RPMI7951 (cell line): Measurements from ENCODE around the gene ZNHIT2. TPM values are rescaled to one million over a fixed set of nuclear protein-coding genes. Genes with fewer than 3 reads are reported as not detected.
"Not testable (repeated sequence)": the region's sequence is repeated elsewhere in the genome, so short reads cannot be mapped to it uniquely, and the experiment has no call there.

Experiments used
- DNase-seq: peaks from one replicate; pipeline ENCODE4 v3.0.0-alpha.2; 2012; ENCODE audit warnings: low read depth
- total RNA-seq: library from RNA; depleted of rRNA; stranded (reverse); fragments of >200 nt; shearing (Covaris generic); gene quantifications from 2 replicates; pipeline ENCODE4 v1.2.3, GENCODE V29; 2014; rRNA removed

Gene ZNHIT2
- total RNA-seq: 7.6 and 10.2 TPM in 2 replicates

DNA sequence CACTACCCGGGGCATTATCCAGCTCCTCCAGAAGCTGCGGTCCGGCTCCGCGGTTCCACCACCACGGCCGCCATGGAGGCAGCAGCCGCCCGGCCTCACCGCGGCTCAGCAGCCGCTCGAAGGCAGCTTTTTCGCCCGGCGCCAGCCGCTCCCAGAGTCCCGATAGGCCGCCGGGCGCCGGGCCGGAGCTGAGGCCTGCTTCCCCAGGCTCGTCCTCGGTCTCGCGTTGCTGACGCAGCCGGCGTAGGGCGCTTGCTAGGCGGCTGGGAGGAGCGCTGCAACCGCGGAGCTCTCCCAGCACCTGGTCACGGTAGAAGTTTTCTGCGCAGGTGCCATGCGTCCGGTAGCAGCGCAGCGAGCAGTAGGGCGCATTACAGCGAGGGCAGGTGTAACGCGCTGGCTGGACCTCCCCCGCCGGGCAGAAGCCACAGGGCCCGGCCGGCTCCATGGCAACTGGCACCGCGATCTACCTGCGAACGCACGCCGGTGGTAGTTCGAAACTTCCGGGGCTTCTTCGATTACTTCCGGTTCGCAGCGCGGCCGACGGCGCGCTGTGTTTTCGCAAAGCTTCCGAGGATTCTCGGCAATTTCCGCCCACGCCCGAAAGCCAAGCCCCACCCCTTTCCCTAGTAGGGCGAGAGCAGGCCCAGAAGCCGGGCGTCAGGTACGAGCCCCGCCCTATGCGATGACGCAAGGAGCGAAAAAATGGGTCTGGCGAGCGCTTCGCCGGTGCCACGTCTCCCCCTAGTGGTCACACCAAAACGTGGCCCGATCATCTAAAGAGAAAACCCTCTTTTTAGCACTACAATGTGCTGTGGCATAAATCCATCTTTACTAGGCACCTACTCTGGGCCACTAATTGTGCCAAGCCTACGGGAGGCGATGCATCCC is at the start of gene ZNHIT2:
TSS of gene ZNHIT2 (minus strand) at position 496 of the 891 bp plus-strand sequence. CDS start at position 448, 48 bp downstream.
- peak; percentile 97 for DNase-seq

DNA sequence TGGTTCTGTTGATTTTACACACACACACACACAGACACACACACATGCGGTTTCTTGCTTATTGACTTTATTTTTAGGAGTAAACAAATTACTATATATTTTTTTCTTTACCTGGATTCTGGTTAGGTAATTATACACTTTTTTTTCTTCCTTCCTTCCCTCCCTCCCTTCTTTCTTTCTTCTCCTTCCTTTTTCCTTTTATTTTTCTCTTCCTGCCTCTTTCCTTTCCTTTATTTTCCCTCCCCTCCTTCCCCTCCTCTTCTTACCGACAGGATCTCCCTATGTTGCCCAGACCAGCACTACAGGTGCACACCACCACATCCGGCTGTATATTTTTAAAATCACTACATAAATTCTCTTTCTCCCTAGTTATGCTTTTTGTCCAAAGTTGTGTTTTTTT is 49.4 kb upstream of the ZNHIT2 start:
- no peak for DNase-seq

DNA sequence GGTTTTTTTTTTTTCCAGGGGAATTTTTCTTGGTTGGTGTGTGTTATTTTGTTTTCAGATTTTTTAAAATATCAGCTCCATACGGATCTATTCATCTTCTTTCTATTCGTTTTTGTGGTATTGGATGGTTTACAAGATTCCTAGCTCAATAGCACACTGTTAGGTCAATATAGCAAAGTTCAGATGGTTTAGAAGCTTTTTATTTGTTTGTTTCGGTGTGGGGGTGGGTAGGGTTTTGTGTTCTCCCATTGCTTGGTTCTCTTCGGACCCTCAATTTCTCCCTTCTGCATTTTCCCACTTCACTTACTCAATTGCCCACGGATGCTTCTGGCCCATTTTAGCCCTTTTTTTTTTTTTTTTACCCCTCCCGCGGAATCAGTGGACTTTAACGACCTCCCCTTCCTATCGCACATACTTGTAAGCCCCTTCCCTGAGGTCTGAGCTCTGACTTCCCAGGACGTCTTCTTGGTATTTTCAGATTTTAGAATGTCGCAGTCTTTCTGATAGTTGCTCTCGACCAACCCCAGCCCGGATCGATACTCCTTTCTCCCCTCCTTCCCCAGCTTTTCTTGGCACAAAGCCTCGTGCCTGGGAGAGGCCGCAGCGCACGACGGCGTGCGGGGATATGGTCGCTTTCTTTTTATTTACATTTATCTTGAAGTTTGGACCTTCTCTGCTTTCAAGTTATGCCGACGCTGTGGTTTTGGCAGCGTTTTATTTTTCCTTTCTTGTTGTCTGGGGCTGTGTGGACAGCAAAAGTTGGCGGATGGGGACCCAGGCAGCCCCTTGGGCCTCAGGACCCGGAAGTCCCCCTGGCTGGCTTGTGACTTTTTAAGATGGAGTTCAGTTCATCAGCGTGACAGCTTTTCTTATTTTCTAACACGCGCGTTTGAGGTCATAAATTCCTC is 48.2 kb upstream of the ZNHIT2 start:
- no peak for DNase-seq

GRCh38 chr11:65163684-65164083 is 46.2 kb upstream of the ZNHIT2 start:
- DNase-seq: no peak

- no peak for DNase-seq
These were observed 43.1 kb upstream of the ZNHIT2 start for GRCh38 chr11:65160643-65161042.

- no peak for DNase-seq
These were observed 41.5 kb upstream of the ZNHIT2 start for GRCh38 chr11:65159012-65159411.

DNA sequence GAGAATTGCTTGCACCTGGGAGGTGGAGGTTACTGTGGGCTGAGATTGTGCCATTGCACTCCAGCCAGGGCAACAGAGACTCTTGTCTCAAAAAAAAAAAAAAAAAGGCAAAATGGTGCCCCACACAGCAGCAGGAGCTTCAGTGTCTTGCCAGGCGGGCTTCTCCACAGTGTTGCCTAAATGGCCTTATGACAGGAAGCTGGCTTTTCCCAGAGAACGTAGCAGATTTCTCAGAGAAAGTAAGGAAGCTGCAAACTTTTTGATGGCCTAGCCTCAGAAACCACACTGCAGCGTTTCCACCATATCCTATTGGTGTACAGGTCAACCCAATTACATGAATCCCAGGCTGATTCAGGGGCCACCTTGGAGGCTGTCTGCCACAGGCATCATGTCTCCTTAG is 39.8 kb upstream of the ZNHIT2 start:
- DNase-seq: no peak

DNA sequence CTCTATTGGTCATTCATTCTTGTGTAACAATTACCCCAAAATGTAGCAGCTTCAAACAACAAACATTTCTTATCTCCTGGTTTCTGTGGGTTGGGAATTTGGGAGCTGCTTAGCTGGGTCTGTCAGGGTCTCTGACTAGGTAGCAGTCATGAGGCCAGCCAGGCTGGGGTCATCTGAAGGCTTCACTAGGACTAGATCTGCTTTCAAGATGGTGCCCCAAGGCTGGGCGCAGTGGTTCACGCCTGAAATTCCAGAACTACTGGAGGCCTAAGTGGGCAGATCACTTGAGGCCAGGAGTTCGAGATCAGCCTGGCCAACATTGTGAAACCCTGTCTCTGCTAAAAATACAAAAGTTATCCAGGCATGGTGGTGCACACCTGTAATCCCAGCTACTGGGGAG is 39.4 kb upstream of the ZNHIT2 start:
- no peak for DNase-seq

GRCh38 chr11:65156256-65156655 is 38.8 kb upstream of the ZNHIT2 start:
- DNase-seq: no peak

DNA sequence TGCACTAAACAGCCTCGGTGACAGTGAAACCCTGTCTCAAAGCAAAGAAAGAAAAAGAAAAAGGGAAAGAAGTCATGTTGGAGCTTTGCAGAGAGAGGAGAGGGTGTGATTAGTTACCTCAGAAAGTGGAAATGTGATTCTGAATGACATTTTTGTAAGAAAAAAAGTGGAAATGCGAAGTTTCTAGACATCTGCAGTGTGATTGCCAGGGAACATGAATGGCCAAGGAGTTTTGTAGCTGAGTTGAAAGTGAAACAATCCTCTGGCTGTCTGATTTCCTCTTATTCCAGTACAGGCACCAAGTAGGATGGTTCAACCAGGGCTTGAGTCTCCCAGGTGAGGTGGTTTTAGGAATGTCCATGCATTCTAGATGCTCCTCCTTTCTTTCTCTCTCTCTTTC is 34.6 kb upstream of the ZNHIT2 start:
- DNase-seq: no peak

DNA sequence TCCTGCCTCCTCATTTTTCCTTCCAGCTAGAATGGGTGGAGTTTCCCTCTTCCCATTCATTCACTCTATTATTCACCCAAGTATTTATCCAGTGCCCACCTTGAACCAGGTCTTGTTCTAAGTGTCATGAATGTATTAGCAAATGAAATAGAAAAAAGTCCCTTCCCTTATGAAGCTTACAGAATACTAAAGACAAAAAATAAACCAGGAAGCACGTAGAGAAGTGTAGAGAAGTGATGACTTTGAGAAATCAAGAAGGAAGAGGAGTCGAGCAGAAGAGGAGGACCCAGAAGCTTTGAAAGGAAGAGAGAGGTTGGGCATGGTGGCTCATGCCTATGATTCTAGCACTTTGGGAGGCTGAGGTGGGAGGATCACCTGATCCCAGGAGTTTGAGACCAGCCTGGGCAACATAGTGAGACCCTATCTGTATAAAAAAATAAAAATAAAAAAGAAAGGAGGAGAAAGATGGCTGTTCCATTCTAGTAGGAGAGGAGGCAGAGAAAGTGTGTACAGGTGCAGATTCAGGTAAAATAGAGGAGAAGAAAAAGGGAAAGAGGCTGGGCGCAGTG is 33.9 kb upstream of the ZNHIT2 start:
- DNase-seq: no peak

DNA sequence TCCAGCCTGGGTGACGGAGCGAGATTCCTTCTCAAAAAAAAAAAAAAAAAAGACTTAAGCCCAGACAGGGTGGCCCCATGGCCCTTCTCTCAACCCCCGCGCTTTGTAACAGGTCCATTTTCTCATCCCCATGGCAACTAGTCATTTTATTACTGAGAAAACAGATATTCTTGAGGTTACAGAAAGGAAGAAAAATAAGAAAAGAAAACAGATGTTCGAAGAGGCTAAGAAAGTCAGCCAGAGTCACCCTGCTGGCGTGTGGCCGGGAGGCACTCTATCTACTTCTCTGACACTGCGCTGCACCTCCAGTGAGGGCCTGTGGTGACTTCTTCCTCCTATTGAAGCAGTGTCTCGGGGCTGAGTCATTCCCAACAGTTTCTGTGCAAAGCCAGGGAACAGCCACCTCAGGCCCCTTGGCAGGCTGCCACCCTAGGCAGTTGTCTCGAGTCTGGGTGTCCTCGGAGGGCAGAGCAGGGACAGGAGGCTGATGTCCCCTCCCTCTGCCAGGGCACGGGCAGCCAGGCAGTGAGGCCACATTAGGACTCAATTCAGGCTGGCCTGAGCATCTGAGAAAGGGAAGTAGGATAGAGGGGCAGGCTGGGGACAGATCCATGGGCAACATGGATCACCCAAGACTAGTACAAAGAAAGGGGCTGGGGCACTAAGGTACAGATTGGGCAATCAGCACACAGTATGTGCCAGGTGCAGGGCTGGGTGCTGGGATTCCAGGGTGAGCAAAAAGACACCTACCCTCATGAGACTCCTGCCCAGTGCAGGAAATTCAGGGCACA is 33.2 kb upstream of the ZNHIT2 start:
- DNase-seq: peak; percentile 98

DNA sequence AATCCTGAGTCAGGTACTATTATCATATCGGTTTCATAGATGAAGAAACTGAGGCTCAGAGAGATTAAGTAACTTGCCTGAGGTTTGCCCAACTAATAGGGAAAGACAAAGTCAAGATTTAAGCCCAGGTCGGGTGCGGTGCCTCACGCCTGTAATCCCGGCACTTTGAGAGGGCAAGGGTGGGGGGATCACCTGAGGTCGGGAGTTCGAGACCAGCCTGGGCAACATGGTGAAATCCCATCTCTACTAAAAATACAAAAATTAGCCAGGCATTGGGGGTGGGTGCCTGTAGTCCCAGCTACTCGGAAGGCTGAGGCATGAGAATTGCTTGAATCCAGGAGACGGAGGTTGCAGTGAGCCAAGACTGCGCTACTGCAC is 32.6 kb upstream of the ZNHIT2 start:
- not testable (repeated sequence) for DNase-seq

GRCh38 chr11:65148657-65149056 is 31.2 kb upstream of the ZNHIT2 start:
- no peak for DNase-seq

GRCh38 chr11:65147352-65148075 is 30.0 kb upstream of the ZNHIT2 start:
- DNase-seq: no peak

DNA sequence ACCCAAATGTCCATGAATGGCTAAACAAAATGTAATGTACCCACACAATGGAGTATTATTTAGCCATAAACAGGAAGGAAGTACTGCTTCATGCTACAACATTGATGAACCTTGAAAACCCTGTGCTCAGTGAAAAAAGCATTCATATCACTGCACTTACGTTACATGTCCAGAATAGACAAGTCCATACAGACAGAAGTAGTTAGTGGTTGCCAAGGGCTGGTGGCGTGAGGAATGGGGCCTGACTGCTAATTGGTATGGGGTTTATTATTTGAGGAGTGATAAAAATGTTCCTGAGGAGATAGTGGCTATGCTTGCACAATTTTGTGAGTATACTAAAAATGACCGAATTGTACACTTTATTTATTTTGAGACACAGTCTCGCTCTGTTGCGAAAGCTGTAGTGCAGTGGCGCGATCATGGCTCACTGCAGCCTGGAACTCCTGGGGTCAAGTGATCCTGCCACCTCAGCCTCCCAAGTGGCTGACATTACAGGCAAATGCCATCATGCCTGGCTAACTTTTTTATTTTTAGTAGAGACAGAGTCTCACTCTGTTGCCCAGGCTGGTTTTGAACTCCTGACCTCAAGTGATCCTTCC is 24.5 kb upstream of the ZNHIT2 start:
- no peak for DNase-seq

- no peak for DNase-seq
These were observed 19.1 kb upstream of the ZNHIT2 start for GRCh38 chr11:65136515-65137096.

DNA sequence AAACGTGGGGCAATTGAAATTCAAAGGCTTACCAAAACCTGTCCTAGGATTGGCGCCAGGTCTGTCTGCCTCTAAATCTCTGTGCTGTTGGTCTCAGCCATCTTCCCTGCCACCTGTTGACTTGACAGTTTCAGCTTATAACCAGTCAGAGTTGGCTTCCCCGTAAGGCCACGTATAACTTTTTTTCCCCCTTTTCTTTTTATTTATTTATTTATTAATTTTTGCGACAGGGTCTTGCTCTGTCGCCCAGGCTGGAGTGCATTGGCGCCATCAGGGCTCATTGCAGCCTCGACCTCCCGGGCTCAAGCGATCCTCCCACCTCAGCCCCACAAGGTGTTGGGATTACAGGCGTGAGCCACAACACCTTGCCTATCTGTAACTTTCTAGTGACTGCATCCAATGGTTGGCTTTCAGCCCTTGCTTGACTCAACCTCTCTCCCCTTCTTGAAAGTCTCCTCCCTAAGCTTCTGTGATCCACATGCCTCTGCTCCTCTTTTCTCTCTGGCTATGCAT is 18.2 kb upstream of the ZNHIT2 start:
- DNase-seq: no peak

DNA sequence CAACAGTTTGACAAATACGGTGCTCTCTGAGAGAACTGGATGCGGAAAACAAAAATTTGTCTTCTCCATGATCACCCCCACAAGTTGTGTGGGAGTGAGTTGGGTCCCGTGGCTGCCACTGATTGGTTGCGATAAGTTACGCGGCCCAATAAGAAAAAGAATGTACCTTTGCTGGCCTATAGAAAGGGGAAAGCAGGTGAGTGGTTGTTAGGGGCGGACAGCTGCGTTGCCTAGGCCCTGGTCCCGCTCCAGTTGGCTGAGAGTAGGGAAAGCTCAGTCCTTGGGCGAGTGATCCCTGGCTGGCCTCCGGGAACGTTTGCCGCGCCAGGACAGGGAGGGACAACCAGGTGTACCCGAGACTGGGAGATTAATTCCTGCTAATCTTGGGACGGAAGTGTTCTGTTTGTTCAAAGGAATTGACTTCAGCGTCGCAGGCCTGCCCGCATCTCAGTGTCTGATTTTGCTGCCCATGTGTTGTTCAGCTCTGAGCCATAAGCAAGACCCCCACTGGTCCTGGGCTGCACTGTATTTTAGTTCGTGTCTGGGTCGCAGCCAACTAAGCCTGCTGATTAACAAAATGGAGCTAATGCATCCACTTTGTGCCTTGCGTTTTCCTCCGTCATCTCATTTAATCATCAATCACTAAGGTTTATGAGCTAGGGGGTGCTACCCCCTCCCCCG is 17.6 kb upstream of the ZNHIT2 start:
- DNase-seq: peak; percentile 97
